K562 (cell line): ENCODE results near the gene ROR2. TPM values are rescaled to one million over a fixed set of nuclear protein-coding genes. Genes with fewer than 3 reads are reported as not detected.

ENCODE experiments used
- ATAC-seq: fragments of 200-7000 bp; cut with Tn5 transposase; 3 replicates; pipeline ENCODE4 v1.9.1; 2020; ENCODE audit warnings: moderate library complexity
- BruUV-seq: library from RNA; stranded (reverse); fragments of 400-500 nt; replicated peaks from 2 replicates; lab custom pipeline; 2021; lab: Mats Ljungman, UMichigan
- CTCF ChIA-PET: fragments of 300-600 bp; formaldehyde crosslinking; extraction: SDS; loops from one replicate; lab custom pipeline; 2021; ENCODE audit warnings: low intra/inter-chr PET ratio; lab: Yijun Ruan, JAX
- POLR2A ChIA-PET: fragments of 300-600, 350-650 bp; sonication (Branson Sonifier 250); formaldehyde crosslinking; extraction: SDS; loops from one replicate; lab custom pipeline; 2021; ENCODE audit warnings: antibody characterized with exemption, inconsistent platforms; lab: Yijun Ruan, JAX
- DNase-seq, 4 experiments: peaks; one replicate each; pipeline versions ENCODE4 v3.0.0 to v3.0.0-alpha.2; 2011 to 2018; ENCODE audit warnings: low spot score in 3 of 4, mixed read lengths in 3 of 4; ENCODE audit errors: extremely low read depth in 1 of 4
- FAIRE-seq: peaks from 2 replicates; lab custom pipeline; 2011; peaks lifted over from hg19 to GRCh38; lab: Jason Lieb, UNC
- H2AFZ ChIP-seq: 2 replicates; pipeline ENCODE4 v1.6.0; 2011; ENCODE audit warnings: low read depth, low read length, control low read depth, inconsistent platforms
- H3K27ac ChIP-seq: fragments of 200-600 bp; 3 replicates; pipeline ENCODE4 v1.8.0; 2011; ENCODE audit warnings: low read depth, mild to moderate bottlenecking, control low read depth, inconsistent platforms, low read length, moderate library complexity, mixed read lengths; ENCODE audit errors: extremely low read depth
- H3K27me3 ChIP-seq, 2 experiments: fragments of 300-600 bp in 1 of 2; 2 replicates in 1 of 2; 3 replicates in 1 of 2; pipeline versions ENCODE4 v1.6.0 to v1.8.0; 2011; ENCODE audit warnings: inconsistent platforms in 2 of 2, low read length in 2 of 2, mild to moderate bottlenecking in 1 of 2, mixed read lengths in 1 of 2, moderate library complexity in 1 of 2; ENCODE audit not compliant: control insufficient read depth in 2 of 2, insufficient read depth in 2 of 2
- H3K36me3 ChIP-seq: fragments of 300-600 bp; 3 replicates; pipeline ENCODE4 v1.8.0; 2011; ENCODE audit warnings: mild to moderate bottlenecking, low read length, inconsistent platforms; ENCODE audit not compliant: control insufficient read depth, insufficient read depth
- H3K4me1 ChIP-seq, 2 experiments: fragments of 200-600 bp in 1 of 2; replicated peaks in 1 of 2; 2 replicates in 1 of 2; 3 replicates in 1 of 2; pipeline versions ENCODE4 v1.5.1 to v1.8.0; 2011; ENCODE audit warnings: inconsistent platforms in 2 of 2, low read length in 2 of 2, mild to moderate bottlenecking in 1 of 2, mixed read lengths in 1 of 2, moderate library complexity in 1 of 2; ENCODE audit not compliant: control insufficient read depth in 2 of 2, insufficient read depth in 2 of 2
- H3K4me2 ChIP-seq: 2 replicates; pipeline ENCODE4 v1.6.1; 2011; ENCODE audit warnings: low read length, control low read depth, inconsistent platforms, mixed read lengths; ENCODE audit not compliant: insufficient read depth
- H3K4me3 ChIP-seq: fragments of 200-600 bp; sonication (generic), shearing (Covaris generic); 2 replicates; pipeline ENCODE4 v1.5.1; 2016; ENCODE audit warnings: control low read depth, inconsistent platforms
- H3K79me2 ChIP-seq: fragments of 200-600 bp; 3 replicates; pipeline ENCODE4 v1.8.0; 2011; ENCODE audit warnings: low read length, inconsistent platforms; ENCODE audit not compliant: control insufficient read depth, insufficient read depth
- H3K9ac ChIP-seq, 2 experiments: 2 replicates each; pipeline versions ENCODE4 v1.6.0 to v1.6.1; 2011; ENCODE audit warnings: low read depth in 2 of 2, low read length in 2 of 2, control low read depth in 1 of 2, inconsistent platforms in 1 of 2, mild to moderate bottlenecking in 1 of 2, mixed read lengths in 1 of 2; ENCODE audit not compliant: insufficient read depth in 1 of 2
- H3K9me1 ChIP-seq: one replicate; pipeline ENCODE4 v1.6.0; 2011; ENCODE audit warnings: inconsistent platforms, mild to moderate bottlenecking, low read length, moderate library complexity; ENCODE audit not compliant: control insufficient read depth, insufficient read depth
- H3K9me3 ChIP-seq: replicated peaks from 2 replicates; pipeline ENCODE4 v1.5.1; 2011; ENCODE audit warnings: low read depth, low read length, inconsistent platforms; ENCODE audit not compliant: control insufficient read depth, insufficient read depth
- H4K20me1 ChIP-seq: replicated peaks from 2 replicates; pipeline ENCODE4 v1.6.1; 2011; ENCODE audit warnings: low read length, inconsistent platforms, mixed read lengths; ENCODE audit not compliant: control insufficient read depth, insufficient read depth
- CHD4 ChIP-seq: fragments of 200-600 bp; sonication (generic); IDR thresholded peaks from 3 replicates; pipeline ENCODE4 v1.6.1; 2012; ENCODE audit warnings: low read depth, mild to moderate bottlenecking, mixed read lengths, low read length, inconsistent platforms; ENCODE audit not compliant: insufficient read depth, insufficient replicate concordance, poor library complexity, severe bottlenecking
- E2F4 ChIP-seq: sonication (generic); formaldehyde crosslinking; IDR thresholded peaks from 2 replicates; pipeline ENCODE4 v1.8.0; 2022; ENCODE audit warnings: mild to moderate bottlenecking, low read depth, missing genetic modification reagents
- HOMEZ ChIP-seq: fragments of 250-450 bp; sonication (Bioruptor Pico); IDR thresholded peaks from 2 replicates; pipeline ENCODE4 v1.4.0; 2020; ENCODE audit warnings: mild to moderate bottlenecking, moderate library complexity
- KDM1A ChIP-seq, 2 experiments: fragments of 450-650 bp; IDR thresholded peaks; 2 replicates each; pipeline ENCODE4 v1.6.1; 2016; ENCODE audit warnings: mild to moderate bottlenecking in 2 of 2
- MCM7 ChIP-seq, 2 experiments: fragments of 450-650 bp; IDR thresholded peaks; 2 replicates each; pipeline ENCODE4 v1.6.1; 2016 to 2018
- MIER1 ChIP-seq: fragments of 450-650 bp; IDR thresholded peaks from 2 replicates; pipeline ENCODE4 v1.6.1; 2016; ENCODE audit warnings: antibody characterized with exemption, mild to moderate bottlenecking, low read depth
- TEAD1 ChIP-seq, 2 experiments: fragments of 450-650 bp in 1 of 2; sonication (generic) in 1 of 2; formaldehyde crosslinking; IDR thresholded peaks; 2 replicates each; pipeline versions ENCODE4 v1.4.0 to v1.8.0; 2020 to 2022; ENCODE audit warnings: mild to moderate bottlenecking in 2 of 2, missing genetic modification reagents in 1 of 2
- ZBTB2 ChIP-seq: fragments of 450-650 bp; IDR thresholded peaks from 2 replicates; pipeline ENCODE4 v1.6.1; 2016; ENCODE audit warnings: antibody characterized with exemption
- WGBS: fragments of 100-300 bp; shearing (Covaris generic); methylation state at CpG from one replicate; pipeline ENCODE4 v1.1.6; 2016; ENCODE audit warnings: low coverage, mixed read lengths; ENCODE audit not compliant: insufficient coverage; ENCODE audit errors: missing lambda C conversion rate; 5-methylcytosine and 5-hydroxymethylcytosine counted together
- in situ Hi-C: fragments of 300-500 bp; cut with MboI; formaldehyde crosslinking; loops from 4 replicates; pipeline ENCODE4 v1.15.0; 2018; ENCODE audit warnings: inconsistent platforms, mixed read lengths
- intact Hi-C: fragments of 100-400 bp; cut with micrococcal nuclease; formaldehyde crosslinking; loops from 2 replicates; pipeline ENCODE4 v1.14.2; 2022
- polyA plus RNA-seq, 8 experiments: library from polyadenylated mRNA; depleted of rRNA in 4 of 8; stranded (reverse) in 5 of 8; unstranded in 3 of 8; fragments of >200 nt; fragmentation: Nextera tagmentation in 2 of 8; fragmentation: Illumina TruSeq in 1 of 8; extraction: Ambion mirVana in 2 of 8; extraction: Trizol in 1 of 8; gene quantifications; 2 replicates each; pipeline versions ENCODE4 v1.2.1 to v1.2.3, GENCODE V29; 2011 to 2014; ENCODE audit warnings: inconsistent platforms in 1 of 8, missing spikeins in 1 of 8
- total RNA-seq, 7 experiments: library from RNA; depleted of rRNA in 6 of 7; stranded (reverse); fragments of >200 nt in 6 of 7; fragmentation: Illumina TruSeq in 2 of 7; extraction: Trizol in 2 of 7; gene quantifications; 2 replicates each; pipeline versions ENCODE4 v1.2.1 to v1.2.3, GENCODE V29; 2011 to 2021; ENCODE audit warnings: low replicate concordance in 1 of 7

The ROR2 gene
- total and polyA plus RNA-seq, 9 of the 15 experiments (the other 6 are each of a cell fraction or from before 2014, with no cell fraction given): 5.6 to 33.8 (median 15.3) TPM

- H3K27ac ChIP-seq: no peak overlapping the region
- H4K20me1 ChIP-seq: no peaks in the 10 kb centered on the region; the same call in 1 of the 2 replicates
- DNase-seq: no peak
- no peak overlapping the region for H3K4me2 ChIP-seq
- no peak overlapping the region for H3K9ac ChIP-seq
- no peaks in the 10 kb centered on the region for H3K27me3 ChIP-seq
- no TSS peak for BruUV-seq
- H2AFZ ChIP-seq: no peak overlapping the region
- no peak for TF ChIP-seq MIER1
- TF ChIP-seq HOMEZ: no peak
- TF ChIP-seq MCM7 (IDR thresholded peaks at IDR 0.05): no peak
- no peak for TF ChIP-seq KDM1A (IDR thresholded peaks at IDR 0.05)
- no peak for TF ChIP-seq TEAD1 (CRISPR knock-in tag; IDR thresholded peaks at IDR 0.05)
- no peak for TF ChIP-seq ZBTB2
- no peak for TF ChIP-seq E2F4 (CRISPR knock-in tag)
- no peak for TF ChIP-seq CHD4
- no peak overlapping the region for H3K4me3 ChIP-seq
- H3K9me1 ChIP-seq: peaks cover 8% of the 10 kb centered on the region
- peaks cover 67% of the 10 kb centered on the region for H3K79me2 ChIP-seq
- 80% methylated on average over 8 of the region's 8 CpGs for WGBS
- H3K36me3 ChIP-seq: peaks cover 4% of the 10 kb centered on the region; the same call in 1 of the 3 replicates
- intact Hi-C loops: no loop called here
- H3K9me3 ChIP-seq: no peaks in the 10 kb centered on the region
- in situ Hi-C loops: no loop called here
- ChIA-PET CTCF (no interaction called here), POLR2A (no interaction called here)
- FAIRE-seq: no peak
- H3K4me1 ChIP-seq: peaks cover 23 to 25% of the 10 kb centered on the region in 2 experiments
- ATAC-seq: no peak
Measured at GRCh38 chr9:91817106-91817492, 132.9 kb downstream of the ROR2 start.
